Measurements from ENCODE around the gene EIF3J. TPM values are rescaled to one million over a fixed set of nuclear protein-coding genes. Genes with fewer than 3 reads are reported as not detected.

Gene EIF3J
- total RNA-seq, 1 donor from 2014 or later: 76.2 TPM

DNA sequence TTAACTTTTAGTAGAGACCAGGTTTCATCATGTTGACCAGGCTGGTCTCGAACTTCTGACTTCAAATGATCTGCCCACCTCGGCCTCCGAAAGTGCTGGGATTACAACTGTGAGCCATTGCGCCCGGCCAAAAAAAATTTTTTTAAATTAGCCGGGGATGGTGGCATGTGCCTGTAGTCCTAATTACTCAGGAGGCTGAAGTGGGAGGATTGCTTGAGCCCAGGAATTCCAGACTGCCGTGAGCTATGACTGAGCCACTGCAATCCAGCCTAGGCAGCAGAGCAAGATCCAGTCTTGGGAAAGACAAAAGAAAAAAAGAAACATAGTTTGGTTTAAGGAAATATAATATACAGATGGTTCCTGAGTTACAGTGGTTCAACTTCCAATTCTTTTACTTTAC, 44.9 kb upstream of the EIF3J start:
- peaks cover 9% of the 10 kb centered on the region for H4K20me1 ChIP-seq (ENCODE audit: low read depth)
- H3K4me3 Mint-ChIP-seq: no peak overlapping the region
- peaks cover 17% of the 10 kb centered on the region for H3K36me3 ChIP-seq
- H3K9me3 Mint-ChIP-seq: no peaks in the 10 kb centered on the region
- no peak overlapping the region for H2AFZ ChIP-seq (replicated peaks)
- H3K27me3 ChIP-seq: no peaks in the 10 kb centered on the region
- no peaks in the 10 kb centered on the region for H3K4me1 Mint-ChIP-seq
- H3K4me1 ChIP-seq: no peaks in the 10 kb centered on the region
- H3K4me3 ChIP-seq: no peak overlapping the region
- no peaks in the 10 kb centered on the region for H3F3A ChIP-seq (ENCODE audit: low read depth)
- H3K27me3 Mint-ChIP-seq (ENCODE audit: insufficient read depth, low read depth): peaks cover 2% of the 10 kb centered on the region
- DNase-seq (ENCODE audit: low spot score): no peak
- peaks cover 27% of the 10 kb centered on the region for H3K79me2 ChIP-seq (ENCODE audit: low read depth)
- H3K27ac Mint-ChIP-seq: no peak overlapping the region
- peaks cover 23% of the 10 kb centered on the region for H3K36me3 Mint-ChIP-seq
- no peak overlapping the region for H3K9ac ChIP-seq
- TF ChIP-seq EZH2 (IDR thresholded peaks at IDR 0.05) (no peak), EZH2phosphoT487 (IDR thresholded peaks at IDR 0.05) (no peak)
- TF ChIP-seq, protein P1, sequence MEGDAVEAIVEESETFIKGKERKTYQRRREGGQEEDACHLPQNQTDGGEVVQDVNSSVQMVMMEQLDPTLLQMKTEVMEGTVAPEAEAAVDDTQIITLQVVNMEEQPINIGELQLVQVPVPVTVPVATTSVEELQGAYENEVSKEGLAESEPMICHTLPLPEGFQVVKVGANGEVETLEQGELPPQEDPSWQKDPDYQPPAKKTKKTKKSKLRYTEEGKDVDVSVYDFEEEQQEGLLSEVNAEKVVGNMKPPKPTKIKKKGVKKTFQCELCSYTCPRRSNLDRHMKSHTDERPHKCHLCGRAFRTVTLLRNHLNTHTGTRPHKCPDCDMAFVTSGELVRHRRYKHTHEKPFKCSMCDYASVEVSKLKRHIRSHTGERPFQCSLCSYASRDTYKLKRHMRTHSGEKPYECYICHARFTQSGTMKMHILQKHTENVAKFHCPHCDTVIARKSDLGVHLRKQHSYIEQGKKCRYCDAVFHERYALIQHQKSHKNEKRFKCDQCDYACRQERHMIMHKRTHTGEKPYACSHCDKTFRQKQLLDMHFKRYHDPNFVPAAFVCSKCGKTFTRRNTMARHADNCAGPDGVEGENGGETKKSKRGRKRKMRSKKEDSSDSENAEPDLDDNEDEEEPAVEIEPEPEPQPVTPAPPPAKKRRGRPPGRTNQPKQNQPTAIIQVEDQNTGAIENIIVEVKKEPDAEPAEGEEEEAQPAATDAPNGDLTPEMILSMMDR (IDR thresholded peaks at IDR 0.05): no peak
- no peak overlapping the region for H3K27ac ChIP-seq
- H3K9me3 ChIP-seq (ENCODE audit: low read depth): no peaks in the 10 kb centered on the region
- no peak overlapping the region for H3K4me2 ChIP-seq

DNA sequence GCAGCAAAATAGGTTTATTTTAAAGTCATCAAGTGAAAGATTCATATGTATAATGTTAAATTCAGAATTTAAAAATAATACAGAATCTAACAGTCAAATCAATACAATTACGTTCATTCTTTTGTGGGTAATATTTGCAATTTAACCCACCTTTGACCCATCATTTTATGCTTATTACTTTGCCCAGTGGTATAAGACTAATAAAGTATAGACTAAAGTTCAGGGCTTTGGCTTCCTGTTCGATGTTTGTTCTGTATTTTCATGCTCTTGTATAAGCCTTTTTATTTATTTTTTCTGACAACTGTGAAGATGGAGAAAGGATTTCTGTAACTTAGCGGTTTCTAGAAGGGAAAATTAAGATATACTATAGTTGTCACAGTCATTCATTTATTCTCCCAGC, 44.3 kb upstream of the EIF3J start:
- Histone ChIP-seq H3K27ac (no peak overlapping the region), H3K4me1 (no peaks in the 10 kb centered on the region), H3K9me3 (ENCODE audit: low read depth) (no peaks in the 10 kb centered on the region), H3K36me3 (peaks cover 17% of the 10 kb centered on the region), H2AFZ (replicated peaks) (no peak overlapping the region), H3K9ac (no peak overlapping the region), H3F3A (ENCODE audit: low read depth) (no peaks in the 10 kb centered on the region), H3K4me3 (no peak overlapping the region), H3K27me3 (no peaks in the 10 kb centered on the region), H3K4me2 (no peak overlapping the region), H3K79me2 (ENCODE audit: low read depth) (peaks cover 22% of the 10 kb centered on the region), H4K20me1 (ENCODE audit: low read depth) (peaks cover 9% of the 10 kb centered on the region)
- DNase-seq (ENCODE audit: low spot score): no peak
- Mint-ChIP-seq H3K27ac (no peak overlapping the region), H3K4me3 (no peak overlapping the region), H3K4me1 (no peaks in the 10 kb centered on the region), H3K27me3 (ENCODE audit: insufficient read depth, low read depth) (peaks cover 2% of the 10 kb centered on the region), H3K36me3 (peaks cover 17% of the 10 kb centered on the region), H3K9me3 (no peaks in the 10 kb centered on the region)
- TF ChIP-seq, protein P1 (IDR thresholded peaks at IDR 0.05): no peak
- TF ChIP-seq EZH2phosphoT487 (IDR thresholded peaks at IDR 0.05) (no peak), EZH2 (IDR thresholded peaks at IDR 0.05) (no peak)

DNA sequence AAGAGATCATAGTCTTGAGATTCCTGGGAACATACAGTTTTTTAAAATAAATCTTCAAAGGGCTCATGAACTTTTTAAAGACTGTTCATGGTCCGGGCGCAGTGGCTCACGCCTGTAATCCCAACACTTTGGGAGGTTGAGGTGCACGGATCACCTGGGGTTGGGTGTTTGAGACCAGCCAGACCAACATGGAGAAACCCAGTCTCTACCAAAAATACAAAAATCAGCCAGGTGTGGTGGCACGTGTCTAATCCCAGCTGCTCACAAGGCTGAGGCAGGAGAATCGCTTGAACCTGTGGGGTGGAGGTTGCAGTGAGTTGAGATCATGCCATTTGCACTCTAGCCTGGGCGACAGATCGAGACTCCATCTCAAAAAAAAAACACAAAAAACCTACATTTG, 41.4 kb upstream of the EIF3J start:
- Mint-ChIP-seq H3K4me3 (no peak overlapping the region), H3K9me3 (no peaks in the 10 kb centered on the region), H3K36me3 (peaks cover 13% of the 10 kb centered on the region), H3K27ac (no peak overlapping the region), H3K4me1 (no peaks in the 10 kb centered on the region), H3K27me3 (ENCODE audit: insufficient read depth, low read depth) (peaks cover 2% of the 10 kb centered on the region)
- Histone ChIP-seq H3K9ac (no peak overlapping the region), H3K9me3 (ENCODE audit: low read depth) (no peaks in the 10 kb centered on the region), H3K4me2 (no peak overlapping the region), H3K79me2 (ENCODE audit: low read depth) (peaks cover 20% of the 10 kb centered on the region), H4K20me1 (ENCODE audit: low read depth) (peaks cover 6% of the 10 kb centered on the region), H2AFZ (replicated peaks) (no peak overlapping the region), H3K4me3 (no peak overlapping the region), H3K27me3 (no peaks in the 10 kb centered on the region), H3F3A (ENCODE audit: low read depth) (peaks cover 18% of the 10 kb centered on the region), H3K36me3 (peaks cover 24% of the 10 kb centered on the region), H3K27ac (no peak overlapping the region), H3K4me1 (no peaks in the 10 kb centered on the region)
- TF ChIP-seq EZH2phosphoT487 (IDR thresholded peaks at IDR 0.05) (no peak), EZH2 (IDR thresholded peaks at IDR 0.05) (no peak)
- TF ChIP-seq, protein P1 (IDR thresholded peaks at IDR 0.05): no peak
- no peak for DNase-seq (ENCODE audit: low spot score)
